ES-I3 (cell line): Measurements from ENCODE around the gene FAM241A.
"Not testable (repeated sequence)": the region's sequence is repeated elsewhere in the genome, so short reads cannot be mapped to it uniquely, and the experiment has no call there.

ENCODE experiments used
- H3K36me3 ChIP-seq: 2 replicates; pipeline ENCODE4 v1.6.1; 2013; ENCODE audit warnings: mild to moderate bottlenecking, low read length, control low read depth, moderate library complexity; ENCODE audit not compliant: insufficient read depth
- H3K4me1 ChIP-seq: 2 replicates; pipeline ENCODE4 v1.6.1; 2013; ENCODE audit warnings: mild to moderate bottlenecking, control low read depth, low read length; ENCODE audit not compliant: insufficient read depth
- H3K9ac ChIP-seq: 2 replicates; pipeline ENCODE4 v1.6.1; 2013; ENCODE audit warnings: low read depth, mild to moderate bottlenecking, low read length, moderate library complexity
- H3K9me3 ChIP-seq: 2 replicates; pipeline ENCODE4 v1.6.1; 2013; ENCODE audit warnings: mild to moderate bottlenecking, low read length, moderate library complexity; ENCODE audit not compliant: control insufficient read depth, insufficient read depth

The FAM241A gene

DNA sequence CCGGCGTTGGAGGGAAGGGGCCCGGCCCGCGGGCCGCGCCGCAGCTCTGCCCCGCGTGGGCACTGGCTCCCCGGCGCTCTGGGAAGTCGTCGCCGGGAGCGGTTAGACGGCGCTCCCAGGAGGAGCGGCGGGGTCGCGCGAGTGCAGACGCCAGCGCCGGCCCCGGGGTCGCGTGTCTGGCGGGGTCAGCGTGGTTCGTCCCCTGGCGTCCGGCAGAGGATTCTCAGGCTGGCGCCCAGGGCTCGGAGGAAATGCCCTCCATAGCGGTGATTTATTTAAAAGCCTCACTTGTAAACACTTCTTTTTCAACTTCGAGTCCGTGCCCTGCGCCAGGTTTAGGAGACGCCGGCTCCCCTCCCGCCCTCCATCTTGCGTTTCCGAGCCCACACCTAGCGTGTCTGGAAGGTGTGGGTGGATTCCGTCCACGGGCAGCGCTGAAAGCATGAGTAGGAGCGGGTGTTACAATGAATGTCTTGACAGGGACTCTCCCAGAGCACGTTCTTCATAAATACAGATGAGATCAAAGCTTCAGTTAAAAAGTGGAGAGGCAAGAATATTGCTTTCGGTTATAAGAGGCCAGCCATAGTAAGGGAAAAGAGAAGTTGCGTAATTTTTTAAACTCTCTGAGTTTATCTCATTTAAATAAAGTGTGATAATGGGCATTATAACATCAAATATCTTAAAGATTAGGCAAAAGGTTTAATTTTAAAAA, 692 bp downstream of the FAM241A start:
- Histone ChIP-seq H3K9ac (peak overlapping the region; percentile 65; the same call in 1 of the 2 replicates), H3K9me3 (no peaks in the 10 kb centered on the region), H3K4me1 (no peaks in the 10 kb centered on the region), H3K36me3 (no peaks in the 10 kb centered on the region)

DNA sequence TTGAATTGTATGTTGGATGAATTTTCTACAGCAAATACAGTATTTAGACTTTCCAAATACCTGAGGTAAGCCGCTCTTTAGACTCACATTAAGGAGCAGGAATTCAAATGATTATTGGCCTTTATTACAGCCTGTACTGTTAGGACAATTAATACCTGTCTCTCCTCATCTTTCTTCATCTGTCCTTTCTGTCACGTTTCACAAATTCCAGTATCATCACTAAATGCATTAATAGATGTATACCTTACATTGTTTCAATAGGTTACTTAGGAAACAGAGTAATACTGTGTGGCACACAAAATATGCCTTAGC, 1.2 kb downstream of the FAM241A start:
- Histone ChIP-seq H3K36me3 (no peaks in the 10 kb centered on the region), H3K4me1 (no peaks in the 10 kb centered on the region), H3K9ac (peak overlapping the region; percentile 65; the same call in 1 of the 2 replicates), H3K9me3 (no peaks in the 10 kb centered on the region)

- Histone ChIP-seq H3K4me1 (no peaks in the 10 kb centered on the region), H3K9ac (no peak overlapping the region)
Observed at GRCh38 chr4:112147697-112148096, 2.4 kb downstream of the FAM241A start.

GRCh38 chr4:112150920-112151319, 5.7 kb downstream of the FAM241A start:
- no peaks in the 10 kb centered on the region for H3K9me3 ChIP-seq
- H3K4me1 ChIP-seq: no peaks in the 10 kb centered on the region
- H3K9ac ChIP-seq: no peak overlapping the region
- no peaks in the 10 kb centered on the region for H3K36me3 ChIP-seq

More at GRCh38 chr4:112147697-112148096, 2.4 kb downstream of the FAM241A start:
- Histone ChIP-seq H3K9me3 (no peaks in the 10 kb centered on the region), H3K36me3 (no peaks in the 10 kb centered on the region)

DNA sequence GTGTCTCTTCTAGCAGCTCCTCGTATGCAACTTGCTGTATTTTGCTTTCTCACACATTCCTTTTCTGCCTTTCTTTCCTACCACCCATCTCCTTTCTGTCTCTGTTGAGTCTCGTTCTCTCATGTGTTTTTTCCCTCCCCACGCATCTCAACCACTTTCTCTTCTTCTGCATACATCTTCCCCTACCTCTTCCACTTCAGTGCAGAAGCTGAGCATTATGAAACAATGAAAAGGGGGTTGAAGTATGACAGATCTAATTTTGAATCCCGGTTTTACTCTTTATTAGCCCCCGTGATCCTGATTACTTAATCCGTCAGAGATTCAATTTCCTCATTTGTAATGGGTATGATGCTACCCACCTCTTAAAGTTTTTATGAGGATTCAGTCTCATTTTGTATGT, 7.3 kb downstream of the FAM241A start:
- Histone ChIP-seq H3K9me3 (no peaks in the 10 kb centered on the region), H3K36me3 (no peaks in the 10 kb centered on the region), H3K4me1 (no peaks in the 10 kb centered on the region), H3K9ac (no peak overlapping the region)

GRCh38 chr4:112153211-112153791, 8.0 kb downstream of the FAM241A start:
- Histone ChIP-seq H3K36me3 (no peaks in the 10 kb centered on the region), H3K4me1 (no peaks in the 10 kb centered on the region), H3K9ac (no peak overlapping the region), H3K9me3 (no peaks in the 10 kb centered on the region)

DNA sequence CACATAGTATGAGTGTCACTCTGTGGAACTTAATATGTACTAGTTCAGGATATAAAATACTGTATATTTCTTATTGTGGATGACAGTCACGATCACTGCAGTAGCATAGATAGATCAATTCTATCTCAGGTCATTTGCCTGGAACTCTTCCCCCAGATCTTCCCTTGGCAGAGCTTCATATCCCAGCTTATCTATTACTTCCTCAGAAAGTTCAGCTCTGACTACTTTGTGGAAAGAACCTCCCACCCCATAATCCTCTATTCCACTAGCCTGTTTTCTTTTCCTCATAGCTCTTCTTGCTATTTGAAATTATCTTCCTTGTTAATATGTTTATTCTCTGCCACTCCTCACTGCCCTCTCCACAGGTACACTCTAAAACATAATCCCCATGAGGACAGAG, 10.9 kb downstream of the FAM241A start:
- no peaks in the 10 kb centered on the region for H3K36me3 ChIP-seq
- H3K9me3 ChIP-seq: no peaks in the 10 kb centered on the region
- no peak overlapping the region for H3K9ac ChIP-seq
- H3K4me1 ChIP-seq: no peaks in the 10 kb centered on the region

GRCh38 chr4:112156553-112156952, 11.3 kb downstream of the FAM241A start:
- H3K4me1 ChIP-seq: no peaks in the 10 kb centered on the region
- H3K9me3 ChIP-seq: no peaks in the 10 kb centered on the region
- H3K36me3 ChIP-seq: no peaks in the 10 kb centered on the region
- no peak overlapping the region for H3K9ac ChIP-seq

- not testable (repeated sequence) for H3K9me3 ChIP-seq, H3K36me3 ChIP-seq, H3K4me1 ChIP-seq, H3K9ac ChIP-seq
Observed at GRCh38 chr4:112163706-112164105, 18.5 kb downstream of the FAM241A start.

DNA sequence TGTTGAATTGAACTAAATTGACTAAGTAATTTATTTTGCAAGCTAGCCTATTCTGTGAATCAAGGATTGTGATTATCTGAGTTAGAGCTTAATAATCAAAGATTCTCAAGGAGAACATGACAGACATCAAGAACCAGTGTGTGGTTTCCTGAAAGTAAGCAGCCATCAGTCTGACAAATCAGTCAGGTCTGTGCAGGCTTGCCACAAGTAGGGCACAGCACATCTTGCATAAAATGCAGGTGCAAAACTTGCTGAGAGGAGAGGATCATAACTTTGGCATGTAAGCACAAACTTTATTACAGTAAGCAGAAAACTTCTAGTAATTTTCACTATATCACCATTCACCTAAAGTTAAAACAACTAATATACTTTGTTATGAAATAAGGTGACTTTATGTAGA, 22.5 kb downstream of the FAM241A start:
- H3K9me3 ChIP-seq: no peaks in the 10 kb centered on the region
- H3K9ac ChIP-seq: no peak overlapping the region
- H3K36me3 ChIP-seq: no peaks in the 10 kb centered on the region
- H3K4me1 ChIP-seq: no peaks in the 10 kb centered on the region

- Histone ChIP-seq H3K36me3 (no peaks in the 10 kb centered on the region), H3K9ac (no peak overlapping the region), H3K4me1 (no peaks in the 10 kb centered on the region)
Observed at GRCh38 chr4:112168719-112169500, 23.7 kb downstream of the FAM241A start.

GRCh38 chr4:112170451-112170993, 25.3 kb downstream of the FAM241A start:
- Histone ChIP-seq H3K4me1 (no peaks in the 10 kb centered on the region), H3K9me3 (no peaks in the 10 kb centered on the region), H3K9ac (no peak overlapping the region), H3K36me3 (no peaks in the 10 kb centered on the region)

More at GRCh38 chr4:112168719-112169500, 23.7 kb downstream of the FAM241A start:
- H3K9me3 ChIP-seq: no peaks in the 10 kb centered on the region

DNA sequence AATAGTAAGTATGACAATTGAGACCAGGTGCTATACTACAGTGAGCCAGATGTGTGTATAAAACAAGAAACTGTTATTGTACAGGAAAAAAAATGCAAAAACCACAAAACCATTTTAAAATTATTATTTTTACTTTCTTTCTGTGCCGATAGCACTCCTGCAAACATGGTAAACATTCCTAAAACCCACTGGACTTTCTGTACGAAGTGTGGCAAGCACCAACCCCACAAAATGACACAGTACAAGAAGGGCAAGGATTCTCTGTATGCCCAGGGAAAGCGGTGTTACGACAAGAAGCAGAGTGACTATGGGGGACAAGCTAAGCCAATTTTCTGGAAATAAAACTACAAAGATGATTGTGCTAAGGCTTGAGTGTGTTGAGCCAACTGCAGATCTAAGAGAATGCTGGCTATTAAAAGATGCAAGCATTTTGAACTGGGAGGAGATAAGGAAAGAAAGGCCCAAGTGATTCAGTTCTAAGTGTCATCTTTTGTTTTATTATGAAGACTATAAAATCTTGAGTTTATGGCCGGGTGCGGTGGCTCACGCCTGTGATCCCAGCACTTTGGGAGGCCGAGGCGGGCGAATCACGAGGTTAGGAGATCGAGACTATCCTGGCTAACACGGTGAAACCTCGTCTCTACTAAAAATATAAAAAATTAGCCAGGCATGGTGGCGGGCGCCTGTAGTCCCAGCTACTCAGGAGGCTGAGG, 26.0 kb downstream of the FAM241A start:
- not testable (repeated sequence) for H3K36me3 ChIP-seq, H3K9me3 ChIP-seq, H3K9ac ChIP-seq, H3K4me1 ChIP-seq

GRCh38 chr4:112172180-112172579, 26.9 kb downstream of the FAM241A start:
- Histone ChIP-seq H3K9me3 (no peaks in the 10 kb centered on the region), H3K36me3 (no peaks in the 10 kb centered on the region), H3K4me1 (no peaks in the 10 kb centered on the region), H3K9ac (no peak overlapping the region)
